GM12878 (cell line): ENCODE data around the gene PLXNC1. TPM values are rescaled to one million over a fixed set of nuclear protein-coding genes. Genes with fewer than 3 reads are reported as not detected.

Experiments used
- BACH1 ChIP-seq: fragments of 450-650 bp; IDR thresholded peaks from 2 replicates; pipeline ENCODE4 v1.6.1; 2017; ENCODE audit warnings: mild to moderate bottlenecking, borderline replicate concordance
- BCL11A ChIP-seq: IDR thresholded peaks from 2 replicates; pipeline ENCODE4 v1.6.1; 2011; ENCODE audit warnings: low read depth, low read length
- CHD4 ChIP-seq: fragments of 200-600 bp; sonication (generic); IDR thresholded peaks from 2 replicates; pipeline ENCODE4 v1.6.1; 2016; ENCODE audit warnings: mild to moderate bottlenecking
- CREB1 ChIP-seq: IDR thresholded peaks from 2 replicates; pipeline ENCODE4 v1.6.1; 2012; ENCODE audit warnings: low read depth, mild to moderate bottlenecking, inconsistent platforms
- E4F1 ChIP-seq: fragments of 450-650 bp; IDR thresholded peaks from 2 replicates; pipeline ENCODE4 v1.6.1; 2018; ENCODE audit warnings: borderline replicate concordance, mild to moderate bottlenecking; ENCODE audit not compliant: partially characterized antibody
- EP300 ChIP-seq, 2 experiments: fragments of 150-350 bp in 1 of 2; IDR thresholded peaks; 2 replicates each; pipeline ENCODE4 v1.6.1; 2011 to 2012; ENCODE audit warnings: low read depth in 2 of 2, low read length in 2 of 2, borderline replicate concordance in 1 of 2, improper control_type of control experiment in 1 of 2, inconsistent platforms in 1 of 2; ENCODE audit not compliant: control insufficient read depth in 1 of 2
- ETV6 ChIP-seq, 2 experiments: fragments of 450-650 bp in 1 of 2; IDR thresholded peaks in 1 of 2; conservative IDR thresholded peaks in 1 of 2; 2 replicates each; pipeline ENCODE4 v1.6.1; 2014; ENCODE audit warnings: antibody characterized with exemption in 1 of 2, borderline replicate concordance in 1 of 2, low read depth in 1 of 2, mild to moderate bottlenecking in 1 of 2, moderate library complexity in 1 of 2
- FOXK2 ChIP-seq: fragments of 450-650 bp; IDR thresholded peaks from 2 replicates; pipeline ENCODE4 v1.6.1; 2017; ENCODE audit warnings: mild to moderate bottlenecking, moderate library complexity
- HDGF ChIP-seq: fragments of 450-650 bp; IDR thresholded peaks from 2 replicates; pipeline ENCODE4 v1.6.1; 2016; ENCODE audit warnings: antibody characterized with exemption
- IRF4 ChIP-seq: IDR thresholded peaks from 2 replicates; pipeline ENCODE4 v1.6.1; 2011; ENCODE audit warnings: low read depth, low read length
- IRF5 ChIP-seq: fragments of 450-650 bp; IDR thresholded peaks from 2 replicates; pipeline ENCODE4 v1.6.1; 2017; ENCODE audit warnings: borderline replicate concordance
- KLF5 ChIP-seq: fragments of 450-650 bp; IDR thresholded peaks from 2 replicates; pipeline ENCODE4 v1.6.1; 2014; ENCODE audit warnings: mild to moderate bottlenecking; ENCODE audit not compliant: partially characterized antibody
- LARP7 ChIP-seq: fragments of 450-650 bp; IDR thresholded peaks from 2 replicates; pipeline ENCODE4 v1.6.1; 2017; ENCODE audit warnings: mild to moderate bottlenecking
- MEF2A ChIP-seq: IDR thresholded peaks from 2 replicates; pipeline ENCODE4 v1.6.1; 2011; ENCODE audit warnings: low read depth, mild to moderate bottlenecking, low read length, moderate library complexity; ENCODE audit not compliant: insufficient read depth
- MTA3 ChIP-seq: IDR thresholded peaks from 2 replicates; pipeline ENCODE4 v1.6.1; 2012; ENCODE audit warnings: low read length, inconsistent platforms, borderline replicate concordance
- PAX5 ChIP-seq: IDR thresholded peaks from 2 replicates; pipeline ENCODE4 v1.6.1; 2011; ENCODE audit warnings: low read depth, low read length, borderline replicate concordance
- POLR2A ChIP-seq: IDR thresholded peaks from 2 replicates; pipeline ENCODE4 v1.6.1; 2011; ENCODE audit warnings: low read depth, mild to moderate bottlenecking, low read length
- RBBP5 ChIP-seq: fragments of 200-600 bp; sonication (generic); conservative IDR thresholded peaks from 2 replicates; pipeline ENCODE4 v1.6.1; 2016
- RELB ChIP-seq: fragments of 450-650 bp; IDR thresholded peaks from 2 replicates; pipeline ENCODE4 v1.6.1; 2017; ENCODE audit warnings: low read depth, mild to moderate bottlenecking, moderate library complexity
- STAT1 ChIP-seq: fragments of 450-650 bp; conservative IDR thresholded peaks from 2 replicates; pipeline ENCODE4 v1.6.1; 2014; ENCODE audit warnings: antibody characterized with exemption, mild to moderate bottlenecking
- TCF7 ChIP-seq: IDR thresholded peaks from 2 replicates; pipeline ENCODE4 v1.6.1; 2014; ENCODE audit warnings: antibody characterized with exemption, borderline replicate concordance
- WRNIP1 ChIP-seq: IDR thresholded peaks from 2 replicates; pipeline ENCODE4 v1.6.1; 2011; ENCODE audit warnings: low read depth, low read length, improper control_type of control experiment, borderline replicate concordance
- ZNF24 ChIP-seq: fragments of 450-650 bp; IDR thresholded peaks from 2 replicates; pipeline ENCODE4 v1.6.1; 2017; ENCODE audit warnings: antibody characterized with exemption, mild to moderate bottlenecking
- ZNF274 ChIP-seq: IDR thresholded peaks from one replicate; pipeline ENCODE4 v1.8.0; 2011; ENCODE audit not compliant: insufficient read length, insufficient read depth
- polyA plus RNA-seq, 11 experiments: library from polyadenylated mRNA; depleted of rRNA in 4 of 11; unstranded in 6 of 11; stranded (reverse) in 5 of 11; fragments of >200 nt; fragmentation: Nextera tagmentation in 4 of 11; fragmentation: Illumina TruSeq in 1 of 11; extraction: Ambion mirVana in 4 of 11; extraction: Trizol in 1 of 11; gene quantifications; 1 replicate in 1 of 11; 2 replicates in 10 of 11; pipeline versions ENCODE4 v1.2.1 to v1.2.3, GENCODE V29; 2011 to 2016; ENCODE audit warnings: inconsistent platforms in 2 of 11, missing spikeins in 2 of 11, low read depth in 1 of 11
- total RNA-seq, 4 experiments: library from RNA; depleted of rRNA in 3 of 4; stranded (reverse); fragments of >200 nt in 3 of 4; fragmentation: Illumina TruSeq in 1 of 4; extraction: Trizol in 1 of 4; gene quantifications; 2 replicates each; pipeline versions ENCODE4 v1.2.1 to v1.2.3, GENCODE V29; 2013 to 2021

Gene PLXNC1
- total and polyA plus RNA-seq, 10 of the 15 experiments (the other 5 are each of a cell fraction or from before 2014, with no cell fraction given) = 5.2 to 41.2 (median 24.6) TPM

GRCh38 chr12:94193168-94193567 lies 44.8 kb downstream of the PLXNC1 start (continued):
- no peak for TF ChIP-seq KLF5
- no peak for TF ChIP-seq CREB1
- no peak for TF ChIP-seq FOXK2
- TF ChIP-seq EP300 (IDR thresholded peaks at IDR 0.05; ENCODE audit: borderline replicate concordance in 1 of 2, control insufficient read depth in 1 of 2, low read depth in 2 of 2, low read length in 2 of 2) = peak in 1 of 2 experiments; percentile 31; a peak in 1 of 4 replicates
- no peak for TF ChIP-seq LARP7
- no peak for TF ChIP-seq POLR2A
- no peak for TF ChIP-seq BACH1
- TF ChIP-seq MTA3 = no peak
- 0 out of 2 replicates have a peak, but pooled peaks have one; percentile 18 for TF ChIP-seq BCL11A
- TF ChIP-seq IRF4 = no peak
- no peak for TF ChIP-seq ZNF24
- TF ChIP-seq STAT1 = no peak
- TF ChIP-seq PAX5 = no peak
- no peak for TF ChIP-seq IRF5
- TF ChIP-seq WRNIP1 = no peak
- TF ChIP-seq RELB = no peak
- TF ChIP-seq HDGF = no peak
- TF ChIP-seq TCF7 = peak; percentile 46; the same call in 1 of the 2 replicates
- no peak for TF ChIP-seq E4F1
- TF ChIP-seq MEF2A = peak; percentile 92
- TF ChIP-seq RBBP5 = no peak
- no peak for TF ChIP-seq ZNF274
- TF ChIP-seq ETV6 (conservative IDR thresholded peaks at IDR 0.05 in 1 of 2, IDR thresholded peaks at IDR 0.05 in 1 of 2; ENCODE audit: borderline replicate concordance in 1 of 2, low read depth in 1 of 2) = 0 out of 4 replicates have a peak, but pooled peaks of 1 of the 2 experiments have one; percentile 42
- no peak for TF ChIP-seq CHD4
